KMS-11 (cell line): ENCODE measurements around the gene SMC5.

Experiments
- H2AFZ ChIP-seq: fragments of 200-600 bp; sonication (generic); 2 replicates; pipeline ENCODE4 v1.6.1; 2016; ENCODE audit warnings: antibody characterized with exemption, mixed run types, low read depth
- H3K27ac ChIP-seq: fragments of 200-600 bp; sonication (generic); 2 replicates; pipeline ENCODE4 v1.6.1; 2016; ENCODE audit warnings: mild to moderate bottlenecking, mixed run types
- H3K27me3 ChIP-seq: fragments of 200-600 bp; sonication (generic); 2 replicates; pipeline ENCODE4 v1.6.1; 2017; ENCODE audit warnings: mild to moderate bottlenecking, low read depth, mixed run types, moderate library complexity; ENCODE audit not compliant: insufficient read depth
- H3K36me3 ChIP-seq: fragments of 200-600 bp; sonication (generic); 2 replicates; pipeline ENCODE4 v1.6.1; 2017; ENCODE audit warnings: mild to moderate bottlenecking, mixed run types; ENCODE audit not compliant: insufficient read depth
- H3K4me1 ChIP-seq: fragments of 200-600 bp; sonication (generic); 2 replicates; pipeline ENCODE4 v1.6.1; 2016; ENCODE audit warnings: mild to moderate bottlenecking, low read depth, mixed run types; ENCODE audit not compliant: poor library complexity, severe bottlenecking
- H3K4me2 ChIP-seq: fragments of 200-600 bp; sonication (generic); 2 replicates; pipeline ENCODE4 v1.7.0; 2016; ENCODE audit warnings: mild to moderate bottlenecking, mixed run types
- H3K4me3 ChIP-seq: fragments of 200-600 bp; sonication (generic); IDR thresholded peaks from 2 replicates; pipeline ENCODE4 v1.6.1; 2017; ENCODE audit warnings: low read depth, low read length, mixed read lengths; ENCODE audit not compliant: insufficient read depth
- H3K79me2 ChIP-seq: fragments of 200-600 bp; sonication (generic); 2 replicates; pipeline ENCODE4 v1.6.1; 2016; ENCODE audit warnings: low read depth, mixed run types; ENCODE audit not compliant: insufficient read depth
- H3K9ac ChIP-seq: fragments of 200-600 bp; sonication (generic); 2 replicates; pipeline ENCODE4 v1.6.1; 2016; ENCODE audit warnings: mild to moderate bottlenecking, mixed run types
- H4K20me1 ChIP-seq: fragments of 200-600 bp; sonication (generic); 2 replicates; pipeline ENCODE4 v1.6.1; 2016; ENCODE audit warnings: mild to moderate bottlenecking, mixed run types; ENCODE audit not compliant: insufficient read depth
- CTCF ChIP-seq: fragments of 200-600 bp; sonication (generic); conservative IDR thresholded peaks from 2 replicates; pipeline ENCODE4 v1.6.1; 2017; ENCODE audit warnings: low read depth, mild to moderate bottlenecking, antibody characterized with exemption, low read length, moderate library complexity, mixed read lengths

Gene SMC5

GRCh38 chr9:70222354-70222753 lies 36.4 kb upstream of the SMC5 start:
- no peak overlapping the region for H3K4me2 ChIP-seq
- no peaks in the 10 kb centered on the region for H4K20me1 ChIP-seq
- no peaks in the 10 kb centered on the region for H3K27me3 ChIP-seq
- no peaks in the 10 kb centered on the region for H3K4me1 ChIP-seq
- H3K4me3 ChIP-seq: no peak overlapping the region
- H2AFZ ChIP-seq: no peak overlapping the region
- H3K27ac ChIP-seq: no peak overlapping the region
- TF ChIP-seq CTCF: no peak
- no peaks in the 10 kb centered on the region for H3K36me3 ChIP-seq
- no peak overlapping the region for H3K9ac ChIP-seq
- no peaks in the 10 kb centered on the region for H3K79me2 ChIP-seq

GRCh38 chr9:70228118-70228517 lies 30.7 kb upstream of the SMC5 start:
- Histone ChIP-seq H2AFZ (no peak overlapping the region), H3K27ac (no peak overlapping the region), H3K79me2 (no peaks in the 10 kb centered on the region), H4K20me1 (no peaks in the 10 kb centered on the region), H3K9ac (no peak overlapping the region), H3K36me3 (no peaks in the 10 kb centered on the region), H3K4me1 (no peaks in the 10 kb centered on the region), H3K4me2 (no peak overlapping the region), H3K27me3 (no peaks in the 10 kb centered on the region), H3K4me3 (no peak overlapping the region)
- TF ChIP-seq CTCF: no peak

GRCh38 chr9:70228611-70229010 lies 30.2 kb upstream of the SMC5 start:
- Histone ChIP-seq H3K4me1 (no peaks in the 10 kb centered on the region), H3K4me3 (no peak overlapping the region), H3K9ac (no peak overlapping the region), H3K36me3 (no peaks in the 10 kb centered on the region), H3K79me2 (no peaks in the 10 kb centered on the region), H3K27me3 (no peaks in the 10 kb centered on the region), H3K27ac (no peak overlapping the region), H3K4me2 (no peak overlapping the region), H4K20me1 (no peaks in the 10 kb centered on the region), H2AFZ (no peak overlapping the region)
- no peak for TF ChIP-seq CTCF

- no peaks in the 10 kb centered on the region for H3K4me1 ChIP-seq
These were observed 29.8 kb upstream of the SMC5 start for GRCh38 chr9:70229026-70229425.

More at GRCh38 chr9:70229026-70229425, 29.8 kb upstream of the SMC5 start:
- no peak for TF ChIP-seq CTCF
- H3K36me3 ChIP-seq: no peaks in the 10 kb centered on the region
- H3K9ac ChIP-seq: no peak overlapping the region
- H3K79me2 ChIP-seq: no peaks in the 10 kb centered on the region
- no peak overlapping the region for H3K4me2 ChIP-seq
- H3K4me3 ChIP-seq: no peak overlapping the region
- no peaks in the 10 kb centered on the region for H4K20me1 ChIP-seq
- no peaks in the 10 kb centered on the region for H3K27me3 ChIP-seq
- H3K27ac ChIP-seq: no peak overlapping the region
- H2AFZ ChIP-seq: no peak overlapping the region
